ENCODE measurements around the gene PRELID3B. TPM values are rescaled to one million over a fixed set of nuclear protein-coding genes. Genes with fewer than 3 reads are reported as not detected.

The PRELID3B gene
- 85.3 and 89.7 TPM in 2 replicates for total RNA-seq

DNA sequence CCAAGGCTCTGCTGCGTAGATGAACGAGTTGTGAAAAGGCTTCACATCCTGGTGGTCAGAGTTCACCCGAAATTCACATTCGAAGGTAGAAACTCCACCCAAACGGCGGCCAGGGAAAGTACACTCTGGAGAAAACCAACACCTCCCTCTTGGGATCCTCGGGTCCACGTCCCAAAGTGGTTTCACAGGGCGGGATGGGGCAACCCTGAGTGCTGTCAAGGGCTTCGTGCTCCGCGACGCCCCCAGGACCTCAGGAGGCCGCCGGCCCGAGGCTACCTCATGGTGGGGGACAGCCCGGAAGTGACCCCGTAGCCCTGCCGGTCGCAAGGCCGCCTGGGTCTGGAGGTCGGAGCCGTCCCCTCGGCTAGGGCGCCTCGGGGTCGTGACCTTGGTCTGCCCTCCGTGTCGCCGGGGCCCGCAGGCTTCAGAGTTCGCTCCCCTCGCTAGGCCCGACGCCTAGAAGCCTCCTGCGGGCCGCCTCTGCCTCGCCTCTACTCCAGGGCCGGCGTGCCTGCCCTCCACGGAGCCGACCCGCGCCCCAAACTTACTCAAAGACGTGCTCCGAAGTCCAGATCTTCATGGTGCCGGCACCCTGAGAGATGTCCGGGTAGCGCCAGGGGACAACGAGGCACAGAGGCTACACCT lies at the start of gene PRELID3B:
PRELID3B (minus strand) TSS at position 636 of the 645 bp plus-strand sequence; CDS start at position 580, 56 bp downstream.
- intact Hi-C loops (cut with micrococcal nuclease): loop anchor here (1.0 to 5.0 kb wide), 5 partner anchors 10 to 152 kb away; partner anchors contain the start of genes ATP5F1E and NELFCD

DNA sequence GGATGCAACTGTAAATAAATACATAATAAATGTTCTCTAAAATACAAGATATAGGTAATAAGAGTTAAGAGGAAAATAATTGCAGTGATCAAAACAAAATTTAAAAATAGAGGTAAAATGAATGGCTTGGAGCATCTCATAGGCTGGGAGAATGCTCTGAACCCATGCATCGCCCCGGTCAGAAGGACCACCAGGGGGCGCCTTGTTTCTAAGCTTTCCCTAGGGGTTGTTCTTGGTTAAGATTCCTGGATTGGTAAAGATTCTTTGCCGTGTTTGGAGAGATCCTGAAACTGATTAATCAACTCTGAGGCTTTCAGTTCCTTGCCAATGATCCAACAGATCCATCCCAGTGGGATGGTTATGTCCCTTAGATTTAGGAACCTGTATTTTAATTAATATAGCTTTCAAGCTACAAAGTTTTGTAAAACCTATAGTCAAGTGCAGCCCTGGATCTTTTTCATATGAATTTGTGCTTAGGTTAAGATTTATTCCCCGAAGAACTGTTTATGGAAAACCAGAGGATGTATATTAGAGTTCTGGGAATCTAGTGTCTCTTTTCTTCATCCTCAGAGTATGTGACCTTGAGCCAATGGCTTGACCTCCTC lies 45.3 kb upstream of the PRELID3B start:
- intact Hi-C loops (cut with micrococcal nuclease): loop anchor here (1.0 to 10.0 kb wide), 5 partner anchors 57 to 315 kb away; no protein-coding TSS in a partner anchor

- intact Hi-C loops (cut with micrococcal nuclease): loop anchor here (10.0 kb wide), 2 partner anchors 58 to 62 kb away; no protein-coding TSS in a partner anchor
These were observed 44.3 kb upstream of the PRELID3B start for GRCh38 chr20:59086923-59087322.

GRCh38 chr20:59084041-59084850 lies 41.7 kb upstream of the PRELID3B start:
- intact Hi-C loops (cut with micrococcal nuclease): loop anchor here (5.0 to 10.0 kb wide), 3 partner anchors 59 to 212 kb away; no protein-coding TSS in a partner anchor

- intact Hi-C loops (cut with micrococcal nuclease): loop anchor here (5.0 to 10.0 kb wide), 3 partner anchors 58 to 211 kb away; no protein-coding TSS in a partner anchor
These were observed 40.4 kb upstream of the PRELID3B start for GRCh38 chr20:59082981-59083380.

DNA sequence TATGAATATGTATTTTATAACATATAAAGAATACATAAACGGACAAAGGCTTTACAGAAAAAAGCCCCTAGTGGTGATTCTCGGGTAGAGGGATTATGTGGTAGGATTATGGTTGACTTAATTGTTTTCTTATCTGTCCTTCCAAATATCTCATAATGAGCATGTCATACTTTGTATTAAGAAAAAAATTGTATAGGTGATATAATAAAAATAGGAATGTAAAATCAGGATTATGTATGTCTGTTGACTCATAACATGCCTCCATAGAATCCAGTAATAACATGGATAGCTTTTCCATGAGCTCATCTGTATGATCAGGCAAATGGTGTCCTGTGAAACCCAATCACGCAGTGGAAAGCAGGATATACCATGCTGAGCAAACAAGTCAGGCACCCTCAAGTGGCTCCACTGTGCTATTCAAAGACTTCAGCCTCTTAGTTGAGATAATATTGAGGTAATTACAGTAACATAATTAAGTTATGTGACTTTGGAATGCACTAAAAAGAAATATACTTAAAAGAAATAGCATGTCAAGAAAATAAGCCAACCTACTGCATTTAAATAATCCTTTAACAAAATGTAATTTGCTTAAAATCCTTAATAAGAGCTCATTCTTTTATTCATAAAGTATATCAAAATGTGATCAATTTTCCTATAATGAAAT lies 39.6 kb upstream of the PRELID3B start:
- intact Hi-C loops (cut with micrococcal nuclease): loop anchor here (5.0 to 10.0 kb wide), 3 partner anchors 57 to 210 kb away; no protein-coding TSS in a partner anchor

DNA sequence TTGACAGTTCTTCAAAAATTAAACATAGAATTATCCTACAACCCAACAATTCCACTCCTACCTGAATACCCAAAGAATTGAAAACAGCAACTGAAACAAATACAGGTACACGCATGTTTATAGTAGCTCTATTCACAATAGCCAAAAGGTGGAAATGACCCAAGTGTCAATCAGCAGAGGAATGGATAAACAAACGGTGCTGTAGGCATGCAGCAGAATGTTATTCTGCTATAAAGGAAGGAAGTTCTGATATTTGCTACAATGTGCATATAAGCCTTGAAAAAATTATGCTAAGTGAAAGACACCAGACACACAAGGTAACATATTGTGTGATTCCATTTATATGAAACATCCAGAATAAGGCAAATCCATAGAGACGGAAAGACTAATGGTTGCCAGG lies 38.5 kb upstream of the PRELID3B start:
- intact Hi-C loops (cut with micrococcal nuclease): loop anchor here (5.0 to 10.0 kb wide), 3 partner anchors 56 to 209 kb away; no protein-coding TSS in a partner anchor

- intact Hi-C loops (cut with micrococcal nuclease): no loop called here
These were observed 35.6 kb upstream of the PRELID3B start for GRCh38 chr20:59078231-59078630.

DNA sequence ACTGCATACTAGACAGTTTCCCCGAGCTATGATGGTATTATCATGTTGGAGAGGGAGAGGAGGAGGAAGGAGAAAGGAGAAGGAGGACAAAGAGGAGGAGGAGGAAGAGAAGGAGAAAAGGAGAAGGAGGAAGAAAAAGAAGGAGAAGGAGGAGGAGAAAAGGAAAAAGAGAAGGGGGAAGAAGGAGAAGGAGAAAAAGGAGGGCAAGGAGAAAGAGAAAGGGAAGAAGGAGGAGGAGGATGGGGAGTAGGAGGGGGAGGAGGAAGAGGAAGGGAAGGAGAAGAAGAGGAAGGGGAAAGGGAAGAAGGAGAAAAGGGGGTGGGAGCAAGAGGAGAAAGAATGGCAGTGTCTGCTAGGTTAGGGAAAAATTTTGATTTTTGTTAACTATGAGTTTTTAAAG lies 35.1 kb upstream of the PRELID3B start:
- intact Hi-C loops (cut with micrococcal nuclease): no loop called here

- intact Hi-C loops (cut with micrococcal nuclease): no loop called here
These were observed 33.4 kb upstream of the PRELID3B start for GRCh38 chr20:59075934-59076508.

GRCh38 chr20:59074456-59074855 lies 31.9 kb upstream of the PRELID3B start:
- intact Hi-C loops (cut with micrococcal nuclease): no loop called here

GRCh38 chr20:59073582-59073981 lies 31.0 kb upstream of the PRELID3B start:
- intact Hi-C loops (cut with micrococcal nuclease): no loop called here

- intact Hi-C loops (cut with micrococcal nuclease): no loop called here
These were observed 28.6 kb upstream of the PRELID3B start for GRCh38 chr20:59071216-59071615.

GRCh38 chr20:59069026-59069425 lies 26.4 kb upstream of the PRELID3B start:
- intact Hi-C loops (cut with micrococcal nuclease): no loop called here

DNA sequence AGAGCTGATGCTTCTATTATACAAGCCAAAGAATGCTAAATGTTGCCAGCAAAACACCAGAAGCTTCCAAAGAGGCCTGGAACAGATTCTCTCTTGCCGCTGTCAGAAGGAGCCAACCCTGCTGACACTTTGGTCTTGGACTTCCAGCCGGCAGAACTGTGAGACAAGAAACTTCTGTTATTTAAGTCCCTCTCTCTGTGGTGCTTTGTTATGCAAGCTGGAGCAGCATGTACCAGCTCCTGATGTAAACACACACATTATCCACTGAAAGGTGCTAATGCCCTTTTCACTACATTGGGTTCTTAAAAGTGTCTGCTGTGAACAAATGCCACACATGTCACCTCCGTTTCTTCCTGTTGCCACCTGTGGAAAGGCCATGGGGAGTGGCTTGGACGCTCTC lies 25.9 kb upstream of the PRELID3B start:
- intact Hi-C loops (cut with micrococcal nuclease): no loop called here

- intact Hi-C loops (cut with micrococcal nuclease): no loop called here
These were observed 21.7 kb upstream of the PRELID3B start for GRCh38 chr20:59064214-59064722.

DNA sequence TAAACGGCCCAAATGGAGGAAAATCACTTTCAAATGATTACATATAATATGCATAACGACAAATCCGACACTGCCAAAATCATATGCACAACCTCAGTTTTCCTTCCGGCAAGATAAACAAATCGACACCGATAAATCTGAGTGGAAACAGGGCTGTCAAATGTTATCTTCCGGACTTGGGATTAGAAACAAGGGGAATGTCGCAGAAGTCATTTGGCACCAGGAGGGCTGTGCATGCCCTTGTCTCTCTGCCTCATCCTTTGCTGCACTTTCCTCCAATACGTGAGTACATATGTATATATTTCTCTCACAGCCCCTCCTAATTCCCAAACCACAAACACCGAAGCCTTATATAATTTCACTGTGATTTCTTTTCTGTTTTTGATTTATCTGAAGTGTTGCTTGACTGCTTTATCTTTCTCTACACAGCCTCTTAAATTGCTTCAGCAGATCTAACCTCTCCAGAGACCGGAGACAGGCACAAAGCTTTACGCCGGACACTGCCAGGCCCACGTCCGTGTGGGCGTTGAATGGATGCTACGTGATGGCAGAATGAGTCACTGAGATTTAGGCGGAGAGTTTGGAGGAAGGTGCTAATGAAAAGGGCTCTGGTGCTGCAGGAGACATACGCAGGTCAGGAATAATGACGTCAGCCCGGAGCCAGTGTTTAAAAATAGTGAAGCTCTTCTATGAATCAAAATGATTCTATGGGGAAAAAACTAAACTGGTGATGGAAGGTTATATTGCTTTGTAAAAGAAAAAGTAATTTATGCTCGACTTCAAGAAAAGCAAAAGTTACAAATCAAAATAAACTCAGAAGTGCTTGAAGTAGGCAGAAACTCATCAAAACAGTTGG lies 21.0 kb upstream of the PRELID3B start:
- intact Hi-C loops (cut with micrococcal nuclease): no loop called here

GRCh38 chr20:59062081-59062480 lies 19.5 kb upstream of the PRELID3B start:
- intact Hi-C loops (cut with micrococcal nuclease): no loop called here

GRCh38 chr20:59055302-59055701 lies 12.7 kb upstream of the PRELID3B start:
- intact Hi-C loops (cut with micrococcal nuclease): no loop called here

Measured in T-helper 2 cell treated with Interferon-gamma antibody and Interleukin-4, amounts not matched to agents 100 ng/mL and 5 ng/mL, for 36 hours (primary cell).